GM21619 (cell line): ENCODE data around the gene IGF1R.

ENCODE experiments used
- ATAC-seq: cut with Tn5 transposase; IDR thresholded peaks from one replicate; pipeline ENCODE4 v1.9.1; 2021; ENCODE audit not compliant: unreplicated experiment

The IGF1R gene

GRCh38 chr15:98792117-98792516 lies 143.8 kb downstream of the IGF1R start:
- ATAC-seq = no peak

- ATAC-seq = no peak
These were observed 145.9 kb downstream of the IGF1R start for GRCh38 chr15:98794211-98794610.

GRCh38 chr15:98794748-98795147 lies 146.4 kb downstream of the IGF1R start:
- ATAC-seq = no peak

- no peak for ATAC-seq
These were observed 147.6 kb downstream of the IGF1R start for GRCh38 chr15:98795980-98796379.

GRCh38 chr15:98796685-98797357 lies 148.5 kb downstream of the IGF1R start:
- no peak for ATAC-seq

DNA sequence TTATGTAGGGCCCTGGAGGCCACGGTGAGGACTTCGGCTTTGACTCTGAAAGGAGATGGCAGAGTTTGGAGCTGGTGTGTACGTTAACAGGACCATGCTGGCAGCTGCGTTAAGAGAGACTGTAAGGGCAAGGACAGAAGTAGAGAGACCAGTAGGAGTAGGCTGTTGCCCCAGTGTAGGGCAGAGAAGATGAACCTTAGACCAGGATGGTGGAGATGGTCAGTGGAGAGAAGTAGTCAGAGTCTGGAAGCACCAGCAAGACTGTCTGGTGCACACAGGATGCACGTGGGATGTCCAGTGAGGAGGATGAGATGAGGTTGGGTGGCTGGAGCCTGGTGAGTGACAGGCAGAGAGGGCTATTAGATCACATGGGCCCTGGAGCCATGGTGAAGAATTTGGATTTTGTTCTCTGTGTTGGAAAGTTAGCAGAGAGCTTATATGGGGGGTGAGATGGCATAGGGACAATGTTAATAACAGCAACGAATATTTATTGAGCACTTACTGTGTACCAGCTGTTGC lies 150.1 kb downstream of the IGF1R start:
- ATAC-seq = no peak

- no peak for ATAC-seq
These were observed 151.4 kb downstream of the IGF1R start for GRCh38 chr15:98799461-98800390.

- no peak for ATAC-seq
These were observed 152.3 kb downstream of the IGF1R start for GRCh38 chr15:98800437-98801233.

DNA sequence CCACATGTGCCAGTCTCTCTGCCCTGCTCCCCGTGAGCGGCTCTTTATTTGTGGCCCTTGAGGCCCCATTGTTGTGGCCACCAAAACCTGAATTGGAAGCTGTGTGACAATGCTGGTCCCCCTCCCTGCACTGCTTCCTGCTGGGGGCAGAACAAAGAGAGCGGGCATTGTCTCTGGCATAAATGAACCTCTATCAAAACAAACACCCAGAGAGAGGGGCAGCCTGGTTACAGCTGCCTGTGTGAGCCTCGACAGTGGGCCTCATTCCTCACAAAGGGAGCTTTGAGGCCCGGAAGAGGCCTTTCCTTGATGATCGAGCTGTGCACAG lies 152.9 kb downstream of the IGF1R start:
- ATAC-seq = no peak

DNA sequence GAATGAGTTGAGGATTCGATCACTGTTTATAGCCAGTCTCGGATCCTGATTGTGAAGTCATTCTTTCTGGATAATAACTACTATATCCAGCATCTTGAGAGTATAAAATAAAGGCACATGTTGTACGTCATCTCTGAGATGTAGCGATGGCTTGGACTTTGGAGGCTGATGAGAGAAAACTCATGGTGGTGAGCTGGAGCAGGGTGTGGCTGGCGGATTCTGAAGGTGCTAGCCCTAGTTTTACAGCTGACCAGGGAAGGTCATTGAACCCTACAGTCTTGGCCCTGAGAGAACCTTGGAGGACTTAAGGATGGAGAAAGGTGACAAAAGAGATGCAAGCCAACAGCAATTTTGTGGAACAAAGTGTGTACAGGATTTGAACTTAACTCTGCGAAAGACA lies 153.8 kb downstream of the IGF1R start:
- ATAC-seq = no peak

GRCh38 chr15:98803228-98804056 lies 155.1 kb downstream of the IGF1R start:
- ATAC-seq = no peak

DNA sequence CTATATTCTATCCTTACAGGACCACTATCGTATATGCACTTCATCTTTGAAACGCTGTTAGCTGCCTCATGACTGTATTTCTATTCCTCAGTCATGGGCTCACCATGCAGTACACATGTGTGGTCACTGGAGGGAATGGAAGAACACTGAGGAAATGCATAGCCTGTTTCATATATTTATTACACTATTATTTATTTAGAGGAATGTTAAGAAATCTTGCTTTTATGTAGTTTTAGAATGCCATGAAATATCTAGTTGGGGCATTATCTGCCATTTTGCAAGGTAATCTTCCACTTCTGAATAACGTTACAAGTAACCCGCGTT lies 155.7 kb downstream of the IGF1R start:
- no peak for ATAC-seq

GRCh38 chr15:98805434-98806274 lies 157.3 kb downstream of the IGF1R start:
- no peak for ATAC-seq

- ATAC-seq = no peak
These were observed 158.0 kb downstream of the IGF1R start for GRCh38 chr15:98806275-98806895.

DNA sequence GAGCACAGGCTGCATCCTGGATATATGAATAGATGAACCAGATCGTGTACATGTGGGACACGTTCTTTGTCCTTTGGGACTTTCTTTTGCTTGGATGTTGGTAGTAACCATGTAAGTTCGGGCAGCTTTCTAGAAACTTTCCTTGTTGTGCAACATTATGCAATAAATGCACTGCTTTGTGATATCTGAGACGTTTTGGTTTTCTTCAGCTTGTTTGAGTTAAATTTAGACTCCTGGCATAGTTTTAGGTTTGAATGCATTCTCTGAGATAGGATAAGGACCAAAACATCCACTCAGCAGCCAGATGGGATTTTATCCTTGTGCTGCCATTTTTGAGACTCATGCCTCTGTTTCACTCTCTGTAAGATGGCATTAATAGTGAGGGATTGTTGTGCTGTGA lies 158.9 kb downstream of the IGF1R start:
- no peak for ATAC-seq

- ATAC-seq = no peak
These were observed 160.9 kb downstream of the IGF1R start for GRCh38 chr15:98809273-98809672.

DNA sequence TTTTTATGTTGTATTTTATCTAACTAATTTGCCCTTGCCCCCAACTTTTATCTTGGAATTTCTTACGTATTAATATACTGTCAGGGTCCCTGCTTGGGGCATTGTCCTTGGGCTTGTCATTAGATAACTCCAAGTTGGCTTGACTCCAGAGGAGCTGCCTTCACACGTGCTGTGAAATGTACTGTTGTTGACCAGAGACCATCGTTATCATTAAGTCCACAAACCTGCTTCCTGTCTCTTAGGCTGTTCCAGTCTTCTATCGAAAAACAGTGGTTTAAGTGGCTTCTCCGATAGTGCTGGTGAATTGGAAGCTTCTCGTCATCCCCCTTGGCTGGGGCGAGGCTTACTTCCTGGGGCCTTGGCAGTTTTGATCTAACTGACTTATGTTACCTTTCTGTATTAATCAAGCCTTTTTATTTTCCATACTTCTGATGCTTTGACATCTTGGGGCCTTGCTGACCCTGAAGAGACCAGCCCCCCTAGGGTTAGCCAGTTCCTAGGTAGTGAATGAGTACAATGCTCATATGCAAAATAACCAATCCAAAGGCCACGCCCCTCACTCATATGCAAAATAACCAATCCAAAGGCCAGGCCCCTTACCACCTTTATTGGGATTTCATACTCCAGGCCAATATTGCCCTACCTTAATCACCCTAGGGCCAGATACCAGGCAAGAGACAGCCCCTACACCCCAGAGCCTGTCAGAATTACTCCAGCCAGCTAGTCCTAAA lies 164.5 kb downstream of the IGF1R start:
- ATAC-seq = no peak

GRCh38 chr15:98813951-98814350 lies 165.6 kb downstream of the IGF1R start:
- ATAC-seq = no peak

GRCh38 chr15:98815207-98815606 lies 166.9 kb downstream of the IGF1R start:
- ATAC-seq = no peak
